Epidermal melanocyte (primary cell): ENCODE measurements around the gene MYZAP.

Experiments
- DNase-seq: peaks from one replicate; pipeline ENCODE4 v3.0.0; 2011; ENCODE audit warnings: low spot score; ENCODE audit not compliant: insufficient read length

MYZAP gene

GRCh38 chr15:57657619-57658018 lies 65.9 kb downstream of the MYZAP start:
- DNase-seq = no peak

- no peak for DNase-seq
These were observed 70.5 kb downstream of the MYZAP start for GRCh38 chr15:57662091-57662744.

- DNase-seq = no peak
These were observed 71.1 kb downstream of the MYZAP start for GRCh38 chr15:57662802-57663201.

- DNase-seq = no peak
These were observed 71.6 kb downstream of the MYZAP start for GRCh38 chr15:57663262-57663661.

- no peak for DNase-seq
These were observed 73.5 kb downstream of the MYZAP start for GRCh38 chr15:57665194-57665593.

GRCh38 chr15:57665939-57666338 lies 74.2 kb downstream of the MYZAP start:
- no peak for DNase-seq

- DNase-seq = peak; percentile 63
These were observed 75.6 kb downstream of the MYZAP start for GRCh38 chr15:57667171-57667849.

GRCh38 chr15:57668016-57668415 lies 76.3 kb downstream of the MYZAP start:
- DNase-seq = no peak

- no peak for DNase-seq
These were observed 79.9 kb downstream of the MYZAP start for GRCh38 chr15:57671636-57672035.

- no peak for DNase-seq
These were observed 83.9 kb downstream of the MYZAP start for GRCh38 chr15:57675481-57676181.

GRCh38 chr15:57676585-57676984 lies 84.9 kb downstream of the MYZAP start:
- DNase-seq = no peak

GRCh38 chr15:57677204-57677603 lies 85.5 kb downstream of the MYZAP start:
- DNase-seq = no peak

- no peak for DNase-seq
These were observed 88.3 kb downstream of the MYZAP start for GRCh38 chr15:57680021-57680420.

- no peak for DNase-seq
These were observed 89.3 kb downstream of the MYZAP start for GRCh38 chr15:57681011-57681410.

- DNase-seq = no peak
These were observed 91.8 kb downstream of the MYZAP start for GRCh38 chr15:57683481-57683880.

- no peak for DNase-seq
These were observed 92.9 kb downstream of the MYZAP start for GRCh38 chr15:57684491-57685151.

- no peak for DNase-seq
These were observed 93.8 kb downstream of the MYZAP start for GRCh38 chr15:57685306-57686095.

GRCh38 chr15:57686657-57687056 lies 95.0 kb downstream of the MYZAP start:
- no peak for DNase-seq

GRCh38 chr15:57690341-57690966 lies 98.8 kb downstream of the MYZAP start:
- no peak for DNase-seq

GRCh38 chr15:57691082-57691481 lies 99.4 kb downstream of the MYZAP start:
- DNase-seq = no peak

GRCh38 chr15:57692709-57693108 lies 101.0 kb downstream of the MYZAP start:
- no peak for DNase-seq
